Osteocyte (in vitro differentiated cells): ENCODE data around the gene PGAP3. TPM values are rescaled to one million over a fixed set of nuclear protein-coding genes. Genes with fewer than 3 reads are reported as not detected.

ENCODE experiments used
- DNase-seq: peaks from one replicate; pipeline ENCODE4 v3.0.0; 2021; ENCODE audit warnings: mixed read lengths; ENCODE audit not compliant: unreplicated experiment; ENCODE audit errors: extremely low spot score
- H3K27ac Mint-ChIP-seq: one replicate; pipeline ENCODE4 v1.8.0; 2021; ENCODE audit warnings: mild to moderate bottlenecking, mixed read lengths; ENCODE audit not compliant: unreplicated experiment
- H3K27me3 Mint-ChIP-seq: one replicate; pipeline ENCODE4 v1.8.0; 2021; ENCODE audit warnings: mixed read lengths; ENCODE audit not compliant: unreplicated experiment
- H3K36me3 Mint-ChIP-seq: one replicate; pipeline ENCODE4 v1.8.0; 2021; ENCODE audit warnings: mixed read lengths; ENCODE audit not compliant: unreplicated experiment
- H3K4me1 Mint-ChIP-seq: one replicate; pipeline ENCODE4 v1.8.0; 2021; ENCODE audit warnings: mixed read lengths; ENCODE audit not compliant: unreplicated experiment
- H3K4me3 Mint-ChIP-seq: one replicate; pipeline ENCODE4 v1.8.0; 2021; ENCODE audit warnings: mild to moderate bottlenecking, moderate library complexity, mixed read lengths; ENCODE audit not compliant: unreplicated experiment
- H3K9me3 Mint-ChIP-seq: one replicate; pipeline ENCODE4 v1.8.0; 2021; ENCODE audit warnings: mixed read lengths; ENCODE audit not compliant: unreplicated experiment
- CTCF ChIP-seq: fragments of 200-600 bp; sonication (generic); IDR thresholded peaks from 2 replicates; pipeline ENCODE4 v1.5.0; 2021; ENCODE audit warnings: antibody characterized with exemption, mild to moderate bottlenecking, moderate library complexity
- total RNA-seq: library from RNA; stranded (reverse); gene quantifications from 2 replicates; pipeline ENCODE4 v1.2.1, GENCODE V29; 2021

PGAP3 gene
- total RNA-seq, 1 donor from 2014 or later, result 33.8 TPM

GRCh38 chr17:39672522-39673334, 15.1 kb downstream of the PGAP3 start:
- Mint-ChIP-seq H3K4me1 (peaks cover 41% of the 10 kb centered on the region), H3K4me3 (no peak overlapping the region), H3K27ac (no peak overlapping the region), H3K9me3 (no peaks in the 10 kb centered on the region), H3K36me3 (no peaks in the 10 kb centered on the region), H3K27me3 (peaks cover 8% of the 10 kb centered on the region)
- peak; percentile 26 for TF ChIP-seq CTCF
- DNase-seq, result no peak

- H3K4me3 Mint-ChIP-seq, result no peak overlapping the region
- no peaks in the 10 kb centered on the region for H3K9me3 Mint-ChIP-seq
- no peak overlapping the region for H3K27ac Mint-ChIP-seq
- peak; percentile 74 for TF ChIP-seq CTCF
- H3K4me1 Mint-ChIP-seq, result peaks cover 35% of the 10 kb centered on the region
- DNase-seq, result no peak
- H3K36me3 Mint-ChIP-seq, result no peaks in the 10 kb centered on the region
- peaks cover 8% of the 10 kb centered on the region for H3K27me3 Mint-ChIP-seq
These were observed 16.0 kb downstream of the PGAP3 start for GRCh38 chr17:39671651-39672521.

- no peak for DNase-seq
- no peak overlapping the region for H3K4me3 Mint-ChIP-seq
- TF ChIP-seq CTCF, result no peak
- H3K27me3 Mint-ChIP-seq, result peaks cover 8% of the 10 kb centered on the region
- no peaks in the 10 kb centered on the region for H3K36me3 Mint-ChIP-seq
- H3K27ac Mint-ChIP-seq, result no peak overlapping the region
- H3K9me3 Mint-ChIP-seq, result no peaks in the 10 kb centered on the region
- peaks cover 36% of the 10 kb centered on the region for H3K4me1 Mint-ChIP-seq
These were observed 17.1 kb downstream of the PGAP3 start for GRCh38 chr17:39670746-39671145.

GRCh38 chr17:39669897-39670735, 17.7 kb downstream of the PGAP3 start:
- no peak overlapping the region for H3K4me3 Mint-ChIP-seq
- no peaks in the 10 kb centered on the region for H3K9me3 Mint-ChIP-seq
- TF ChIP-seq CTCF, result no peak
- peaks cover 8% of the 10 kb centered on the region for H3K27me3 Mint-ChIP-seq
- no peaks in the 10 kb centered on the region for H3K36me3 Mint-ChIP-seq
- H3K4me1 Mint-ChIP-seq, result peaks cover 35% of the 10 kb centered on the region
- DNase-seq, result no peak
- H3K27ac Mint-ChIP-seq, result no peak overlapping the region
